Astrocyte (in vitro differentiated cells and primary cell): Measurements from ENCODE around the gene CMSS1.

Experiments used
- EZH2 ChIP-seq: IDR thresholded peaks from 2 replicates; pipeline ENCODE4 v1.6.1; 2012; ENCODE audit warnings: mild to moderate bottlenecking, low read length, inconsistent platforms; ENCODE audit not compliant: insufficient read depth
- TF ChIP-seq, protein P1 (sequence below): IDR thresholded peaks from 2 replicates; pipeline ENCODE4 v1.5.1; 2011; ENCODE audit warnings: low read depth, mild to moderate bottlenecking, inconsistent platforms, low read length, moderate library complexity; ENCODE audit not compliant: insufficient read depth

DNA sequence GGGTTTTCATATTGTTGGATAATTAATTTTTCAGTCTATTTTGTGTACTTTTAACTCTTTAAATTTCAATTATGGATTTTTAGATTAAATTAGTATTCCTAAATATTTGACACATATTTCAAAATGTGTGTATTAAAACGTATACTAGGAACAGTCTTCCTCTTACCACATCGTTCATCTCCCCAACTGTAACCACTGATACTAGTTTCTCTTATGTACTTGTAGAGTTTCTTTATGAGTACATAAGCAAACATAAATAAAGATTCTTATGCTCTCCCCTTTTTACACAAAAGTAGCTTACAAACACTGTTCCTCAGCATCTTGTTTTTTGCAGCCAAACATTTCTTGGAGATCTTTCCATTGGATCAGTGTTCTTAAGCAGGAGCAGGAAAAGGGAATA is 45.9 kb downstream of the CMSS1 start:
- TF ChIP-seq, protein P1, sequence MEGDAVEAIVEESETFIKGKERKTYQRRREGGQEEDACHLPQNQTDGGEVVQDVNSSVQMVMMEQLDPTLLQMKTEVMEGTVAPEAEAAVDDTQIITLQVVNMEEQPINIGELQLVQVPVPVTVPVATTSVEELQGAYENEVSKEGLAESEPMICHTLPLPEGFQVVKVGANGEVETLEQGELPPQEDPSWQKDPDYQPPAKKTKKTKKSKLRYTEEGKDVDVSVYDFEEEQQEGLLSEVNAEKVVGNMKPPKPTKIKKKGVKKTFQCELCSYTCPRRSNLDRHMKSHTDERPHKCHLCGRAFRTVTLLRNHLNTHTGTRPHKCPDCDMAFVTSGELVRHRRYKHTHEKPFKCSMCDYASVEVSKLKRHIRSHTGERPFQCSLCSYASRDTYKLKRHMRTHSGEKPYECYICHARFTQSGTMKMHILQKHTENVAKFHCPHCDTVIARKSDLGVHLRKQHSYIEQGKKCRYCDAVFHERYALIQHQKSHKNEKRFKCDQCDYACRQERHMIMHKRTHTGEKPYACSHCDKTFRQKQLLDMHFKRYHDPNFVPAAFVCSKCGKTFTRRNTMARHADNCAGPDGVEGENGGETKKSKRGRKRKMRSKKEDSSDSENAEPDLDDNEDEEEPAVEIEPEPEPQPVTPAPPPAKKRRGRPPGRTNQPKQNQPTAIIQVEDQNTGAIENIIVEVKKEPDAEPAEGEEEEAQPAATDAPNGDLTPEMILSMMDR: no peak
- TF ChIP-seq EZH2: no peak
